Brain microvascular endothelial cell (primary cell): ENCODE measurements around the gene SYCP1.

Experiments
- DNase-seq: peaks from one replicate; pipeline ENCODE4 v3.0.0-alpha.2; 2020
- H3K27ac ChIP-seq: fragments of 250-450 bp; sonication (Bioruptor Pico); 2 replicates; pipeline ENCODE4 v1.5.1; 2020; ENCODE audit warnings: mild to moderate bottlenecking, moderate library complexity
- H3K27me3 ChIP-seq: fragments of 250-450 bp; sonication (Bioruptor Pico); replicated peaks from 2 replicates; pipeline ENCODE4 v1.5.1; 2020; ENCODE audit warnings: mild to moderate bottlenecking
- H3K36me3 ChIP-seq: fragments of 250-450 bp; sonication (Bioruptor Pico); replicated peaks from 2 replicates; pipeline ENCODE4 v1.5.1; 2020; ENCODE audit warnings: mild to moderate bottlenecking
- H3K4me3 ChIP-seq: 2 replicates; pipeline ENCODE4 v1.5.1; 2011; ENCODE audit warnings: low read depth, mild to moderate bottlenecking, control low read depth, low read length, moderate library complexity
- in situ Hi-C: cut with HindIII; loops from 2 replicates; pipeline ENCODE4 v1.10.0; 2017; ENCODE audit warnings: low sequenced_read_pairs, low pct_ligation_motif_present
- TF ChIP-seq, protein P1 (sequence below): IDR thresholded peaks from 2 replicates; pipeline ENCODE4 v1.5.1; 2011; ENCODE audit warnings: low read depth, mild to moderate bottlenecking, moderate library complexity, low read length, control low read depth, inconsistent platforms; ENCODE audit errors: missing control alignments

SYCP1 gene

DNA sequence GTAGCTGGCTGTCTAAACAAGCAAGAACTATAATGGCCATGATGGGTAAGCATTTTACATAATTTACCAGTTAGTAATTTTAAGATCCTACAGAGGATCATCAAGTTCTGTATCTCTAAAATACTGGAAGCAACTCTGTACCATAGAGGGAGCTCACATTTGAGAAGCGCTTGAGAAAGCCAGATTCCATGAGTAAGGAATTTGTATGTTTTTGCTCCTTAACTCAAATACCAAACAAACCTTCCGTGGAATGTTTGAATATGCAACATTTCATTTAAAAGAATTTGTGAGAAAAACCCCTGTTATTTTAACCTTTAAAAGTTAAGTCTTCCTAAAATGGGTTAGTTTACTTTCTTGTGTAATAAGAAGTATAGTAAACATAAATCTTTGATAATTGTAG, 176.9 kb downstream of the SYCP1 start:
- H3K27me3 ChIP-seq = no peaks in the 10 kb centered on the region
- TF ChIP-seq, protein P1, sequence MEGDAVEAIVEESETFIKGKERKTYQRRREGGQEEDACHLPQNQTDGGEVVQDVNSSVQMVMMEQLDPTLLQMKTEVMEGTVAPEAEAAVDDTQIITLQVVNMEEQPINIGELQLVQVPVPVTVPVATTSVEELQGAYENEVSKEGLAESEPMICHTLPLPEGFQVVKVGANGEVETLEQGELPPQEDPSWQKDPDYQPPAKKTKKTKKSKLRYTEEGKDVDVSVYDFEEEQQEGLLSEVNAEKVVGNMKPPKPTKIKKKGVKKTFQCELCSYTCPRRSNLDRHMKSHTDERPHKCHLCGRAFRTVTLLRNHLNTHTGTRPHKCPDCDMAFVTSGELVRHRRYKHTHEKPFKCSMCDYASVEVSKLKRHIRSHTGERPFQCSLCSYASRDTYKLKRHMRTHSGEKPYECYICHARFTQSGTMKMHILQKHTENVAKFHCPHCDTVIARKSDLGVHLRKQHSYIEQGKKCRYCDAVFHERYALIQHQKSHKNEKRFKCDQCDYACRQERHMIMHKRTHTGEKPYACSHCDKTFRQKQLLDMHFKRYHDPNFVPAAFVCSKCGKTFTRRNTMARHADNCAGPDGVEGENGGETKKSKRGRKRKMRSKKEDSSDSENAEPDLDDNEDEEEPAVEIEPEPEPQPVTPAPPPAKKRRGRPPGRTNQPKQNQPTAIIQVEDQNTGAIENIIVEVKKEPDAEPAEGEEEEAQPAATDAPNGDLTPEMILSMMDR = no peak
- no peak for DNase-seq
- H3K4me3 ChIP-seq = no peak overlapping the region
- in situ Hi-C loops = no loop called here
- no peaks in the 10 kb centered on the region for H3K36me3 ChIP-seq
- no peak overlapping the region for H3K27ac ChIP-seq

GRCh38 chr1:115035652-115036051, 181.0 kb downstream of the SYCP1 start:
- Histone ChIP-seq H3K36me3 (no peaks in the 10 kb centered on the region), H3K27me3 (no peaks in the 10 kb centered on the region), H3K27ac (no peak overlapping the region), H3K4me3 (no peak overlapping the region)
- in situ Hi-C loops = no loop called here
- TF ChIP-seq, protein P1 = no peak
- no peak for DNase-seq

DNA sequence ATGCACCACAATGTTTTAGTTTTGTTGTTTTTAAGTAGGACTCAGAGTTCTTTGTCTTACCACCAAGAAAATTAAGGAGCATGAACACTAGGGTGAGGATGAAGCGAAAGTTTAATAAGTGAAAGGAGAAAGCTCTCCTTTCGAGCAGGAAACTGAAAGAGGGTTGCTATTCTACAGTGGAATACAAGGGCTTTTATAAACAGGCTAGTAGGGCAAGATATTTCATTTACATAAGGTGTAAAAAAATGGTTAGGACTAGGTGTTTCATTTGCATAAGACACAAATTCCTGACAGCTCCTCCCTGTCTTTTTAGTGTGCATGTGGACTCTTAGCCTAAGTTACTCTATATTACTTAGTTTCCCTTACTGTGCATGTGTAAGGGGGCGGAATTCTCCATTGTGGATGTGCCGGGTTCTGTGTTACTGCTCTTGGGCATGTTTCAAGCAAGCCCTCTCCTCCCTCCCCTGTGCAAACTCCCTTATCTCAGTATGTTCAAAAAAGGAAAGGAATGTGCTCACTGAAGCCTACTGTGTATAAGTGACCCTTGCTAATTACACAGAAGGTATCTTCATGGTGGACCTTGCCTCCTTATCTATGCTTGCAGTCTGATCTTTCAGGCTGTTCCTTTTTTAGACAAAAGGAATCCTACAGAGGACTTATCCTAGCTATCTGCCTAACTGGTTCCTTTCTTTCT, 182.3 kb downstream of the SYCP1 start:
- Histone ChIP-seq H3K36me3 (no peaks in the 10 kb centered on the region), H3K27me3 (no peaks in the 10 kb centered on the region), H3K27ac (no peak overlapping the region), H3K4me3 (no peak overlapping the region)
- TF ChIP-seq, protein P1 = no peak
- DNase-seq = no peak
- in situ Hi-C loops = no loop called here

DNA sequence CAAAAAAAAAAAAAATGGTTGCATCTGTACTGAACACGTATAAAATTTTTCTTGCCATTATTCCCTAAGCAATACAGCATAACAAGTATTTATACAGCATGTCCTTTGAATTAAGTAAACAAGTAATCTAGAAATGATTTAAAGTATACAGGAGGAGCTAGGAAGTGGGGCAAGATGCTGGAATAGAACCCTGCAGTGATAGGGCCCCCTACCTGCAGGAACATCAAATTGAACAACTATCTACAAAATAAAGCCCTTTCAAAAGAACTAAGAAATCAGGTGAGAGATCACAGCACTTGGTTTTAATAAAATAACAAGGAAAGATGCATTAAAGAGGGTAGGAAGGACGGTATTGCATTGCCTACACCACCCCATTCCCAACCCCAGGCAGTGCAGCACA, 185.8 kb downstream of the SYCP1 start:
- TF ChIP-seq, protein P1 = peak; percentile 6
- no peaks in the 10 kb centered on the region for H3K27me3 ChIP-seq
- H3K36me3 ChIP-seq = no peaks in the 10 kb centered on the region
- no peak for DNase-seq
- H3K27ac ChIP-seq = no peak overlapping the region
- no peak overlapping the region for H3K4me3 ChIP-seq
- in situ Hi-C loops = no loop called here

DNA sequence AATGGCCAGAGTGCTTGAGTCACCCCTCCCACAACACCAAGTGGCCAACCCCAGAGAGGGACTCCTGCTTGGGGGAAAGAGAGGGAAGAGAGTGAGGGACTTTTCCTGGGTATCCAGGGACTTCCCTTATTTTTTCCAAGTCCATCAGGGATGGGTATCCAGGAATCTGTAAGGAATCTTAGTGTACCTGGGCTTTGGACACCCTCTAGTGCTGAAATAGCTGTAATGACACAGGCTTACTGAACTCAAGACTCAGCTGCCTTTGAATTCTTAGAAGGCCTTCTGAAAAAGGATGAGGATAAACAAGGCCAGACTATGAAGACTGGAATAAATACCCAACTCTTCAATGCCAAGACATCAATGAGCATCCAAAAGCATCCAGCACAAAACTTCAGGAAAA, 187.0 kb downstream of the SYCP1 start:
- no peak for DNase-seq
- no peaks in the 10 kb centered on the region for H3K36me3 ChIP-seq
- no peaks in the 10 kb centered on the region for H3K27me3 ChIP-seq
- in situ Hi-C loops = no loop called here
- TF ChIP-seq, protein P1 = peak; percentile 48
- H3K27ac ChIP-seq = no peak overlapping the region
- no peak overlapping the region for H3K4me3 ChIP-seq
